Large intestine (tissue), 3 donors: ENCODE data around the gene PTPN13. TPM values are rescaled to one million over a fixed set of nuclear protein-coding genes. Genes with fewer than 3 reads are reported as not detected.

Experiments used
- DNase-seq, 2 donors: peaks; one replicate each; pipeline versions ENCODE4 v3.0.0 to v3.0.0-alpha.2; 2013
- H3K27ac ChIP-seq: one replicate; pipeline ENCODE4 v1.5.1; 2013; ENCODE audit warnings: low read length
- H3K27me3 ChIP-seq: 2 replicates; pipeline ENCODE4 v1.6.1; 2013; ENCODE audit warnings: low read length; ENCODE audit not compliant: control insufficient read depth, insufficient read depth
- H3K36me3 ChIP-seq: 2 replicates; pipeline ENCODE4 v1.6.1; 2013; ENCODE audit warnings: low read length; ENCODE audit not compliant: control insufficient read depth, insufficient read depth
- H3K4me1 ChIP-seq: one replicate; pipeline ENCODE4 v1.6.1; 2013; ENCODE audit warnings: low read length; ENCODE audit not compliant: control insufficient read depth, insufficient read depth
- H3K4me3 ChIP-seq: one replicate; pipeline ENCODE4 v1.5.1; 2013; ENCODE audit warnings: low read length
- H3K9me3 ChIP-seq: one replicate; pipeline ENCODE4 v1.6.1; 2013; ENCODE audit warnings: mild to moderate bottlenecking, low read depth, low read length, moderate library complexity; ENCODE audit not compliant: control insufficient read depth
- WGBS: methylation state at CpG from one replicate; pipeline ENCODE4 v1.1.5; 2013; ENCODE audit warnings: low lambda C conversion rate; ENCODE audit not compliant: insufficient coverage; 5-methylcytosine and 5-hydroxymethylcytosine counted together
- polyA plus RNA-seq: library from polyadenylated mRNA; unstranded; fragments of 120-200 nt; gene quantifications from one replicate; pipeline ENCODE4 v1.2.1, GENCODE V29; 2013

Gene PTPN13
- polyA plus RNA-seq, 1 donor = 6.1 TPM

DNA sequence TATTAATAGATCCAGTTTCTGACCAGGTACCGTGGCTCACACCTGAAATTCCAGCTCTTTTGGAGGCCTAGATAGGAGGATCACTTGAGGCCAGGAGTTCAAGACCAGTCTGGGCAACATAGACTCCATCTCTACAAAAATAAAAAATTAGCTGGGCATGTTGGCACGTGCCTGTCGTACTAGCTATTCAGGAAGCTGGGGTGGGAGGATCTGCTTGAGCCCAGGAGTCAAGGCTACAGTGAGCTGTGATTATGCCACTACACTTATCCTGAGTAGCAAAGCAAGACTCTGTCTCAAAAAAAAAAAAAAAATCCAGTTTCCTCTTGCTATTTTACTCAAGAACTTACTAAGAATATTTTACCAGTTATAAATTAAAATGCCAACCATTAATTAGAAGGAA is 163.4 kb downstream of the PTPN13 start:
- DNase-seq = no peak

DNA sequence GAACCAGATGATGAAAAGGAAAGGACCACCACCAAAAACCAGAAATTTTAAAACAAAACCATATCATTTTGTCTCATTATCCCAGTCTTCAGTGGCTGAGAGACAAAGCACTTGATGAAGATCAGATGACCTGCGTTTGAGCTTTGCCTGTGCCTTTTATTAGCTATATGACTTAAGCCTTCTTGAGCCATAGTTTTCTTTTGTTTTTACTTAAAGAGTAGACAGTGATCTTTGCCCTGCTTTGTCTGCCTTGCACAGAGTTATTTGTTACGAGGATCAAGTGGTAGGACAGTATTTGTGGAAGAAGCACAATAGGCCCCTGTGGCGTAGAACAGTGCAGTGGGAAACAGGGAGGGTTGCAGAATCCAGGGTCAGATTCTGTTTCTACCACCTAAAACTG is 165.2 kb downstream of the PTPN13 start:
- H3K4me3 ChIP-seq = no peak overlapping the region
- H3K4me1 ChIP-seq = no peaks in the 10 kb centered on the region
- peaks cover 6% of the 10 kb centered on the region for H3K36me3 ChIP-seq
- no peak overlapping the region for H3K27ac ChIP-seq
- H3K9me3 ChIP-seq = no peaks in the 10 kb centered on the region
- WGBS = 37% methylated on average over 2 of the region's 3 CpGs
- DNase-seq = peak; percentile 3 to 11
- no peaks in the 10 kb centered on the region for H3K27me3 ChIP-seq

More for the DNA sequence above, 163.4 kb downstream of the PTPN13 start:
- Histone ChIP-seq H3K36me3 (peaks cover 2% of the 10 kb centered on the region), H3K4me3 (no peak overlapping the region), H3K9me3 (no peaks in the 10 kb centered on the region), H3K27ac (no peak overlapping the region), H3K4me1 (no peaks in the 10 kb centered on the region), H3K27me3 (no peaks in the 10 kb centered on the region)
- WGBS = no CpG with 5 or more reads among the region's 3 CpGs

- no CpG with 5 or more reads among the region's 5 CpGs for WGBS
- Histone ChIP-seq H3K4me3 (no peak overlapping the region), H3K36me3 (peaks cover 6% of the 10 kb centered on the region), H3K4me1 (no peaks in the 10 kb centered on the region), H3K9me3 (no peaks in the 10 kb centered on the region), H3K27me3 (no peaks in the 10 kb centered on the region), H3K27ac (no peak overlapping the region)
- DNase-seq = no peak
These were observed 168.5 kb downstream of the PTPN13 start for GRCh38 chr4:86762649-86763048.

DNA sequence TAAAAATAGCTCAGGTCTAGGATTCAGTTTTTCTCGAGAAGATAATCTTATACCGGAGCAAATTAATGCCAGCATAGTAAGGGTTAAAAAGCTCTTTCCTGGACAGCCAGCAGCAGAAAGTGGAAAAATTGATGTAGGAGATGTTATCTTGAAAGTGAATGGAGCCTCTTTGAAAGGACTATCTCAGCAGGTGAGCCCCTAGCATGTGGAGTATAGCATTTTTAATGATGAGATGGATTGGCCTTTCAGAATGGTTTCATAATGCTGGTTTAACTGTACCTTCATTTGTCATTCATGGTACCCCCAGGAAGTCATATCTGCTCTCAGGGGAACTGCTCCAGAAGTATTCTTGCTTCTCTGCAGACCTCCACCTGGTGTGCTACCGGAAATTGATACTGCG is 175.7 kb downstream of the PTPN13 start:
- Histone ChIP-seq H3K36me3 (peaks cover 14% of the 10 kb centered on the region), H3K4me3 (no peak overlapping the region), H3K9me3 (no peaks in the 10 kb centered on the region), H3K27ac (no peak overlapping the region), H3K27me3 (no peaks in the 10 kb centered on the region), H3K4me1 (no peaks in the 10 kb centered on the region)
- no peak for DNase-seq
- WGBS = 100% methylated on average over 2 of the region's 4 CpGs

DNA sequence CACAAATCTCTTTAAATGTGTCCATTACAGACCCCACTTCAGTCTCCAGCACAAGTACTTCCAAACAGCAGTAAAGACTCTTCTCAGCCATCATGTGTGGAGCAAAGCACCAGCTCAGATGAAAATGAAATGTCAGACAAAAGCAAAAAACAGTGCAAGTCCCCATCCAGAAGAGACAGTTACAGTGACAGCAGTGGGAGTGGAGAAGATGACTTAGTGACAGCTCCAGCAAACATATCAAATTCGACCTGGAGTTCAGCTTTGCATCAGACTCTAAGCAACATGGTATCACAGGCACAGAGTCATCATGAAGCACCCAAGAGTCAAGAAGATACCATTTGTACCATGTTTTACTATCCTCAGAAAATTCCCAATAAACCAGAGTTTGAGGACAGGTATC is 177.0 kb downstream of the PTPN13 start:
- Histone ChIP-seq H3K36me3 (peaks cover 16% of the 10 kb centered on the region), H3K4me3 (no peak overlapping the region), H3K27me3 (no peaks in the 10 kb centered on the region), H3K9me3 (no peaks in the 10 kb centered on the region), H3K27ac (no peak overlapping the region), H3K4me1 (no peaks in the 10 kb centered on the region)
- DNase-seq = no peak
- no CpG with 5 or more reads among the region's 1 CpG for WGBS

GRCh38 chr4:86775061-86775460 is 180.9 kb downstream of the PTPN13 start:
- DNase-seq = no peak
- no peak overlapping the region for H3K27ac ChIP-seq
- H3K4me1 ChIP-seq = no peaks in the 10 kb centered on the region
- H3K36me3 ChIP-seq = peaks cover 10% of the 10 kb centered on the region
- no peaks in the 10 kb centered on the region for H3K27me3 ChIP-seq
- no peaks in the 10 kb centered on the region for H3K9me3 ChIP-seq
- no peak overlapping the region for H3K4me3 ChIP-seq
- no CpG with 5 or more reads among the region's 4 CpGs for WGBS

DNA sequence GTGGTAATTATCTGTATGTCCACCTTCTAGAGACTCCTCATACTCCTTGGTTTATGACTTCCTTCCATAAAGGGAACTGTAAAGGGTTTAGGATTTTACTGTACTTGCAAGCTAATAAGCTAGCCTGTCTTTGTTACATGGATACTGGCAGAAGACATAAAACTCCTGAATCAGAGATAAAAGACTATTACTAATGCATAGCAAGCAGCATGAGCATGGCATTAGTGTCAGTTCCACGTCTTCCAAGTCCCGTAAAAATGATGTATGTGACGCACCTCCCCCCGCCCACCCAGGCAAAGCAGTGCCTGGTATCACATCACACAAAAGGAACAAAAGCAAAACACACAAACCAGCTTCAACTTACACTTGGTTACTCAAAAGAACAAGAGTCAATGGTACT is 184.1 kb downstream of the PTPN13 start:
- Histone ChIP-seq H3K4me3 (no peak overlapping the region), H3K9me3 (no peaks in the 10 kb centered on the region), H3K27ac (no peak overlapping the region), H3K27me3 (no peaks in the 10 kb centered on the region), H3K4me1 (no peaks in the 10 kb centered on the region), H3K36me3 (peaks cover 2% of the 10 kb centered on the region)
- DNase-seq = no peak
- no CpG with 5 or more reads among the region's 4 CpGs for WGBS

- Histone ChIP-seq H3K27me3 (no peaks in the 10 kb centered on the region), H3K9me3 (no peaks in the 10 kb centered on the region), H3K36me3 (peaks cover 9% of the 10 kb centered on the region), H3K27ac (no peak overlapping the region), H3K4me3 (no peak overlapping the region), H3K4me1 (no peaks in the 10 kb centered on the region)
- no CpG with 5 or more reads among the region's 2 CpGs for WGBS
- no peak for DNase-seq
These were observed 194.7 kb downstream of the PTPN13 start for GRCh38 chr4:86788826-86789225.

DNA sequence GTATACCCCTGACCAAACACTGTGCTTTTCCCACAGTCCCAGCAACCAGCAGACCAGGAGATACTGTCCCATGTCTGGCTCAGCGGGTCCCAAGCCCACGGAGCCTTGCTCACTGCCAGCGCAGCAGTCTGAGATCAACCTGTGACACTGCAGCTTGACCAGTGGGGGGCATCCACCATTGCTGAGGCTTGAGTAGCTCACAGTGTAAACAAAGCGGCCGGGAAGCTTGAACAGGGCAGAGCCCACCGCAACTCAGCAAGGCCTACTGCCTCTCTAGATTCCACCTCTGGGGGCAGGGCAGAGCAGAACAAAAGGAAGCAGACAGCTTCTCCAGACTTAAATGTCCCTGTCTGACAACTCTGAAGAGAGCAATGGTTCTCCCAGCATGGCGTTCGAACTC is 197.0 kb downstream of the PTPN13 start:
- no peak for DNase-seq
- Histone ChIP-seq H3K36me3 (peaks cover 9% of the 10 kb centered on the region), H3K27ac (no peak overlapping the region), H3K27me3 (no peaks in the 10 kb centered on the region), H3K4me3 (no peak overlapping the region), H3K4me1 (no peaks in the 10 kb centered on the region), H3K9me3 (no peaks in the 10 kb centered on the region)
- no CpG with 5 or more reads among the region's 8 CpGs for WGBS

DNA sequence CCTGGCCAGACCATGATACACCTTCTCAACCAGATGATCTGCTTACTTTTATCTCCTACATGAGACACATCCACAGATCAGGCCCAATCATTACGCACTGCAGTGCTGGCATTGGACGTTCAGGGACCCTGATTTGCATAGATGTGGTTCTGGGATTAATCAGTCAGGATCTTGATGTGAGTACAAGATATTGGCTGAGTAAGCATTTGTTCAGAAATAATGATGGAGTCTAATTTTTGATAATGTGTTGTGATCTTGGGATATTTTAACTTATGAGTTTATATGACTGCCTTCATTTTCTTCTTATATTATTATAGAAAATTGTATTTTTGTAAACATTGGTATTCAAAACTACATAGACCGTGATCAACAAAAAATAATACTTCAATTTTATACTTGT is 215.7 kb downstream of the PTPN13 start:
- H3K36me3 ChIP-seq = peaks cover 12% of the 10 kb centered on the region
- no peaks in the 10 kb centered on the region for H3K27me3 ChIP-seq
- no peak overlapping the region for H3K27ac ChIP-seq
- no peaks in the 10 kb centered on the region for H3K9me3 ChIP-seq
- no peak overlapping the region for H3K4me3 ChIP-seq
- no peak for DNase-seq
- no peaks in the 10 kb centered on the region for H3K4me1 ChIP-seq
- WGBS = 100% methylated on average over 1 of the region's 3 CpGs

DNA sequence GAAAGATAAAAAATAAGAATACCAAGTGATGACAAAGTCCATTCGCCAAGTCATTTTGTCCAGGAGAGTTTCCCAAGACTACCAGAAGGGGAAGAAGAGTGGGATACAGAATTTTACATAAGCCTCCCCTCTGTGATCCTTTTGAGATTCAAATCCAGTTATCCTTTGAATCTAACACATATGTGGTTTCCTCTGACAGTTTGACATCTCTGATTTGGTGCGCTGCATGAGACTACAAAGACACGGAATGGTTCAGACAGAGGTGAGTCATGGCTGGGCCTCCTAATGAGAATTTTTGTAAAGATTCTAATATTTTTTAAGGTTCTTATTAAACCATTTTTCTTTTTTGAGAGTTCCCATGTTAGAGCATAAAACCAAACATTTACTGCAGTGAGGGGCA is 216.7 kb downstream of the PTPN13 start:
- H3K9me3 ChIP-seq = peaks cover 2% of the 10 kb centered on the region
- no peak overlapping the region for H3K4me3 ChIP-seq
- DNase-seq = no peak
- peaks cover 18% of the 10 kb centered on the region for H3K36me3 ChIP-seq
- 100% methylated on average over 1 of the region's 3 CpGs for WGBS
- H3K27me3 ChIP-seq = no peaks in the 10 kb centered on the region
- H3K4me1 ChIP-seq = no peaks in the 10 kb centered on the region
- no peak overlapping the region for H3K27ac ChIP-seq
